Measurements from ENCODE around the gene ANXA3.
A peak's percentile ranks its signal among the peaks of the same experiment; 100 is the strongest.

Gene ANXA3

DNA sequence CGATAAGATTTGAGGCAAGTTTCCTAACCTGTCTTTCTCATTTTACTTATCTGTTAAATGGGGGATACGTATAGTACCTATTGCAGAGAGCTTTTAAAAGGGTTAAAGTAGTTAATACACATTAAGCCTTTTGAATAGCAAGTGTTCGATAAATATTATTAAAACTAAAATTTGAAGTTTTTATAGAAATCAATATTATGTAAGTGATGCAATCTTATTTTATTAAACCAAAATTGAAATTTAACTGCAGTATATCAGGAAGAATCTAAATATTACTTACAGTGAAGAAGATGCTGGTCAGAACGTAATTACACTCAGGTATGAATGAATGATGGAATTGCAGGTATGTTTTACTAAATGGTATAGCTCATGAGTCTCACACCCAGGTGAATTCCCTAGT lies 58.0 kb downstream of the ANXA3 start:
- no peak overlapping the region for H3K4me3 ChIP-seq (ENCODE audit: low read length)
- DNase-seq (ENCODE audit: low read depth), result no peak
- no peak for TF ChIP-seq CTCF (IDR thresholded peaks at IDR 0.05; ENCODE audit: insufficient read depth, low read depth, low read length, missing control alignments)

DNA sequence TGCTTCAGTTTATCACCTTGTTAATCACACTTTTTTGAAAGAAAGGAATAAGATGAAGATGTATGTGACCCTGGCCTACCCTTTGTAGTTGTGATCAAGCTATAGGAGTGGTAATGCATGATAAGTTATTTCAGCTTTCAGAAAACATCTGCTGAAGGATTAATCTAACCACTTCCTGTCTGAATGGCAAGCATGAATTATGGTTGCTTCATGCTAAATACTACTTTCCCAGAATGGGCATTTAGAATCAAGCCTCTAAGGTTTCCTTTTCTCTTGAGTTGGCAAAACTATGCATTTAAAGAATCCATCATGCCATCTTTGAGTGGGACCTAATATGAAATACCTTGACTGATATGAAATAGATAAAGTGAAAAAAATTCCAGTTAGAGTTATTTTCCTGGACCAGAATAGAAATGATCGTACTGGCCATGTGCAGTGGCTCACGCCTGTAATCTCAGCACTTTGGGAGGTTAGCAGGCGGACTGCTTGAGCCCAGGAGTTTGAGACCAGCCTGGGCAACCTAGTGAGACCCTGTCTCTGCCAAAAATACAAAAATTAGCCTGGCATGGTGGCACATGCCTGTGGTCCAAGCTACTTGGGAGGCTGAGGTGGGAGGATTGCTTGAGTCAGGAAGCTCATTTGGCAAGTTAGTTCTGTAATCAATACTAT lies 59.1 kb downstream of the ANXA3 start:
- DNase-seq (ENCODE audit: low read depth), result no peak
- H3K4me3 ChIP-seq (ENCODE audit: low read length), result no peak overlapping the region
- no peak for TF ChIP-seq CTCF (IDR thresholded peaks at IDR 0.05; ENCODE audit: insufficient read depth, low read depth, low read length, missing control alignments)

GRCh38 chr4:78611215-78611558 lies 59.6 kb downstream of the ANXA3 start:
- no peak for TF ChIP-seq CTCF (IDR thresholded peaks at IDR 0.05; ENCODE audit: insufficient read depth, low read depth, low read length, missing control alignments)
- H3K4me3 ChIP-seq (ENCODE audit: low read length), result no peak overlapping the region
- no peak for DNase-seq (ENCODE audit: low read depth)

DNA sequence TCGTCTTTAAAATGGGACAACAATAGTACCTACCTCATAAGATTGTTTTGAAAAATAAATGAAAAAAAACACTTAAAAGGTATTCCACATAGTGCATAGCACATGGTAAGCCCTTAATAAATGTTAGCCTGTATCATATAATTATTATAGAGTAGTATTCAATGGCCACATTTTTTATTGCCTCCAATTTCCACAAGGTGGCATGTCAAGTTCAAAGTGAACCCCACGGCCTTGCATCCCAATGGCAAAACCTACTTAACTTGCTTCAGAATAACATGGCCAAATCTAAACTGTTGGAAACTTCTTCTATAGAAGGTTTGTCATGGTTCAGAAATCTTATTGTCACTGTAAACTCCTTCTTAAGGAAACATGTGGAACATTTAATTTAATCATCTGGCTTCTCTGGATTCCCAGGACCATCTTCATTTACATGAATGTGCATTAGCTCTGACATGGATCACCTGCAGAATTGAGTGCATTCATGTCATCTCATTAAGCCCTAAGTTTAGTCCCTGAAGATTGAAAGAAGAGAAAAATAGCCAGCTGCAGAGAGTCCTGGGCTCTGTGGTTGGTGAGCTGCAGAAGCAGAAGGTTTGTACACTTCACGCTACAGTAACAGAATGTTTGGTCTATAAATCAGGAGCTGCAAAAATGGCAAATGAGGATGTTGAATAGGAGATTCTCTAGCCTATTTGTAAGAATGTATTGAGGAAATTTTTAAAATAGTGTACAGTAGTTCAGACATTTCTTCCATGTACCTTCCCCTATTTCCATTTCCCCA lies 61.0 kb downstream of the ANXA3 start:
- TF ChIP-seq CTCF (IDR thresholded peaks at IDR 0.05; ENCODE audit: insufficient read depth, low read depth, low read length, missing control alignments), result peak; percentile 68
- DNase-seq (ENCODE audit: low read depth), result peak; percentile 66
- no peak overlapping the region for H3K4me3 ChIP-seq (ENCODE audit: low read length)

DNA sequence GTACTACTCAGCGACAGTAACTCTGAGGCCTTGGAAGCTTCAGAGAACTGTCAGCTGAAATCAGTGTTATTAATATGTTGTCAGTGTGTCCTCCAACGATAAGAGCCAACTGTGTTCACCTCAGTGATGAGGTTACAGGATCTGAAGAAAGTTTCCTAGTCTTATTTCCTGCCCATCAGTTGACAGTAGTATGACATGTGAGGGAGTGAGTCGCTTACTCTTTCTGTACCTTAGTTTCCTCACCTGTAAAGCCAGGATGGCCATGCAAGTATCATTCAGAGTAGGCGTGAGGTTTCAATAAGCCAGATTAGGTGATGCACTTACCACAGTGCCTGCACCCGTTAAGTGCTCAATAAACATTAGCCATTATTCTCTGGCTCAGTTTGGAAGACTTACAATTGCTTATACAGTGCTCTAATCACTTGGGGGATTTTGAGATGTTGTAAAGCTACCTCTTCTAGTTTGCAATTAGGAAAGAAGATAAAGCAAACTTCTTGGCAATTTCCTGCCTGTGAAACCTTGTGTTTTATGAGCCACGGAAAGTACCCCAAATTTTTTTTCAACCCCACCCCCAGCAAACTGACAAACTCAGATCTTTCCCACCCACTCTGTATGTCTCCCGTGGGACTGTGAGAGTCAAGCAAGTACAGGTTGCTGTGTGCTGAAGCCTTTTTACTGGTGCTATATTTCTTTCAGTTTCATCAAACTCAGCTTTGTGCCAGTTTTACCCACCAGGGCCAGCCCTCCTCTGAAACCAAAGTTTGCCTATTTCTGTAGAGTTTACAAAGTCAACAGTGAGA lies 62.2 kb downstream of the ANXA3 start:
- DNase-seq (ENCODE audit: low read depth), result no peak
- no peak for TF ChIP-seq CTCF (IDR thresholded peaks at IDR 0.05; ENCODE audit: insufficient read depth, low read depth, low read length, missing control alignments)
- no peak overlapping the region for H3K4me3 ChIP-seq (ENCODE audit: low read length)

DNA sequence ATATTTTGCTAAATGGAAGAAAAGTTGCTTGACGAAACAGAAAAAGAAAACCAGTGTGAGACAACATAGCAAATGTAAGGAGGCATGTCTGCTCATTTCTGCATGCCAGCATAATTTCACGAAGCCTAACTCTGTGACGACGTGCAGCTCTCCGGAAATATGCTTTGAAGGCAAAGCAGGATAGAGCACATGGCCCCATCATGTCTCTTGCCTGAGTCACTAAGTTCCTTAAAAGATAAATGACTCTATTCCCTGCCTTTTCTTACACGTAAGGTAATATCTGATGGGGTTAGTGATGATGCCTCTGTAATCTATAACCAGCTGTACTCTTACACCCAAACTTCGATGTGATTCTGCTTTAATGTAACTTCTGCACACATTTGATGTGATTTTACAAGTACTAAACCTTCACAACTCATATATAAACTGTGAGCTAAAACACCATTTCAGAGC lies 64.5 kb downstream of the ANXA3 start:
- DNase-seq (ENCODE audit: low read depth), result no peak
- H3K4me3 ChIP-seq (ENCODE audit: low read length), result no peak overlapping the region
- TF ChIP-seq CTCF (IDR thresholded peaks at IDR 0.05; ENCODE audit: insufficient read depth, low read depth, low read length, missing control alignments), result no peak
